Mucosa of gallbladder (tissue), 1 donor: Measurements from ENCODE around the gene RCC1. TPM values are rescaled to one million over a fixed set of nuclear protein-coding genes. Genes with fewer than 3 reads are reported as not detected.
"Not testable (repeated sequence)": the region's sequence is repeated elsewhere in the genome, so short reads cannot be mapped to it uniquely, and the experiment has no call there.

Source experiments
- DNase-seq: peaks from one replicate; pipeline ENCODE4 v3.0.0-alpha.2; 2020; ENCODE audit warnings: low spot score
- total RNA-seq: library from RNA; stranded (reverse); gene quantifications from one replicate; pipeline ENCODE4 v1.2.1, GENCODE V29; 2021
- donor health status: DM: no; HTN: no; CAD: no.

Gene RCC1
- total RNA-seq, 1 donor from 2014 or later, result 30.3 TPM

GRCh38 chr1:28545246-28545628, 39.4 kb downstream of the RCC1 start:
- no peak for DNase-seq

GRCh38 chr1:28548318-28548717, 42.5 kb downstream of the RCC1 start:
- no peak for DNase-seq

GRCh38 chr1:28551381-28551780, 45.5 kb downstream of the RCC1 start:
- no peak for DNase-seq

- DNase-seq, result peak; percentile 97
Measured at GRCh38 chr1:28552758-28553663, 47.2 kb downstream of the RCC1 start, which contains the start of gene TRNAU1AP. Gene TRNAU1AP (plus strand): TSS chr1:28553085. CDS start chr1:28553111, 26 bp downstream.

- DNase-seq, result no peak
Measured at GRCh38 chr1:28560886-28561285, 55.0 kb downstream of the RCC1 start.

- DNase-seq, result no peak
Measured at GRCh38 chr1:28564310-28564709, 58.5 kb downstream of the RCC1 start.

GRCh38 chr1:28565040-28565439, 59.2 kb downstream of the RCC1 start:
- no peak for DNase-seq

GRCh38 chr1:28565726-28566125, 59.9 kb downstream of the RCC1 start:
- no peak for DNase-seq

- no peak for DNase-seq
Measured at GRCh38 chr1:28566931-28567330, 61.1 kb downstream of the RCC1 start.

- DNase-seq, result no peak
Measured at GRCh38 chr1:28571911-28572310, 66.1 kb downstream of the RCC1 start.

- DNase-seq, result not testable (repeated sequence)
Measured at GRCh38 chr1:28572891-28573290, 67.0 kb downstream of the RCC1 start.

- DNase-seq, result no peak
Measured at GRCh38 chr1:28573564-28573963, 67.7 kb downstream of the RCC1 start.

- DNase-seq, result no peak
Measured at GRCh38 chr1:28577052-28577678, 71.3 kb downstream of the RCC1 start.

- no peak for DNase-seq
Measured at GRCh38 chr1:28577738-28578536, 72.1 kb downstream of the RCC1 start.

- DNase-seq, result no peak
Measured at GRCh38 chr1:28578696-28579218, 72.9 kb downstream of the RCC1 start.

- no peak for DNase-seq
Measured at GRCh38 chr1:28579401-28579800, 73.6 kb downstream of the RCC1 start.

GRCh38 chr1:28580722-28581530, 75.1 kb downstream of the RCC1 start:
- DNase-seq, result peak; percentile 32

- peak; percentile 97 for DNase-seq
Measured at GRCh38 chr1:28581531-28582247, 75.8 kb downstream of the RCC1 start.

GRCh38 chr1:28582248-28582615, 76.4 kb downstream of the RCC1 start:
- no peak for DNase-seq

GRCh38 chr1:28586585-28587391, 80.9 kb downstream of the RCC1 start:
- not testable (repeated sequence) for DNase-seq
